Measurements from ENCODE around the gene SNRPA. TPM values are rescaled to one million over a fixed set of nuclear protein-coding genes. Genes with fewer than 3 reads are reported as not detected.

SNRPA gene
- total and polyA plus RNA-seq, 2 donors from 2014 or later = 48.7 to 52.6 TPM

DNA sequence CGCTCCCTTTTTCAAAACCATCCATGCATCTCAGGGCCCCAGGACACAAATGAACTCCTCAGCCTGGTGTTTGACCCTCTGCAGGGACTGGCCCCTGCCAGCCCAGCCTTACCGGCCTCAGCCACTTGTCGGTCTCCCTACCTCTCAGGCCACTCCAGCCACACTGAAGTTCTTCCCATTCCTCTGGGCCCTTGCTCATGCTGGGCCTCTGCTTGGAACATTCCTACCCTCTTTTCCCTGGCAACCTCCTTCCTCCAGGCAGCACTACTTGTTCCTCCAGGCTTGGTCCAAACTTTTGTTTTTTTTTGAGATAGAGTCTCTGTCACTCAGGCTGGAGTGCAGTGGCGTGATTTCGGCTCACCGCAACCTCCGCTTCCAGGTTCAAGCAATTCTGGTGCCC is 40.3 kb downstream of the SNRPA start:
- Histone ChIP-seq H3K27ac (ENCODE audit: low read depth in 2 of 2, low read length in 2 of 2) (no peak overlapping the region), H3K36me3 (ENCODE audit: control insufficient read depth in 2 of 3, insufficient read depth in 3 of 3, low read length in 3 of 3) (no peaks in the 10 kb centered on the region), H3K9ac (ENCODE audit: low read length in 3 of 3) (no peak overlapping the region), H3K4me1 (ENCODE audit: control insufficient read depth in 2 of 3, insufficient read depth in 2 of 3, low read depth in 1 of 3, low read length in 3 of 3) (peaks cover 0 to 4% (median 3%) of the 10 kb centered on the region in 3 donors), H3K9me3 (ENCODE audit: control insufficient read depth in 2 of 3, insufficient read depth in 1 of 3, low read length in 3 of 3) (no peaks in the 10 kb centered on the region), H3K4me3 (ENCODE audit: low read length in 3 of 3) (no peak overlapping the region), H3K27me3 (ENCODE audit: control insufficient read depth, insufficient read depth, low read length) (no peaks in the 10 kb centered on the region)
- FAIRE-seq (no peak), DNase-seq (no peak)
- intact Hi-C loops (cut with DNase I) = no loop called here
- TF ChIP-seq, protein P1, sequence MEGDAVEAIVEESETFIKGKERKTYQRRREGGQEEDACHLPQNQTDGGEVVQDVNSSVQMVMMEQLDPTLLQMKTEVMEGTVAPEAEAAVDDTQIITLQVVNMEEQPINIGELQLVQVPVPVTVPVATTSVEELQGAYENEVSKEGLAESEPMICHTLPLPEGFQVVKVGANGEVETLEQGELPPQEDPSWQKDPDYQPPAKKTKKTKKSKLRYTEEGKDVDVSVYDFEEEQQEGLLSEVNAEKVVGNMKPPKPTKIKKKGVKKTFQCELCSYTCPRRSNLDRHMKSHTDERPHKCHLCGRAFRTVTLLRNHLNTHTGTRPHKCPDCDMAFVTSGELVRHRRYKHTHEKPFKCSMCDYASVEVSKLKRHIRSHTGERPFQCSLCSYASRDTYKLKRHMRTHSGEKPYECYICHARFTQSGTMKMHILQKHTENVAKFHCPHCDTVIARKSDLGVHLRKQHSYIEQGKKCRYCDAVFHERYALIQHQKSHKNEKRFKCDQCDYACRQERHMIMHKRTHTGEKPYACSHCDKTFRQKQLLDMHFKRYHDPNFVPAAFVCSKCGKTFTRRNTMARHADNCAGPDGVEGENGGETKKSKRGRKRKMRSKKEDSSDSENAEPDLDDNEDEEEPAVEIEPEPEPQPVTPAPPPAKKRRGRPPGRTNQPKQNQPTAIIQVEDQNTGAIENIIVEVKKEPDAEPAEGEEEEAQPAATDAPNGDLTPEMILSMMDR (IDR thresholded peaks at IDR 0.05; ENCODE audit: borderline replicate concordance, extremely low read depth, insufficient read depth) = no peak

DNA sequence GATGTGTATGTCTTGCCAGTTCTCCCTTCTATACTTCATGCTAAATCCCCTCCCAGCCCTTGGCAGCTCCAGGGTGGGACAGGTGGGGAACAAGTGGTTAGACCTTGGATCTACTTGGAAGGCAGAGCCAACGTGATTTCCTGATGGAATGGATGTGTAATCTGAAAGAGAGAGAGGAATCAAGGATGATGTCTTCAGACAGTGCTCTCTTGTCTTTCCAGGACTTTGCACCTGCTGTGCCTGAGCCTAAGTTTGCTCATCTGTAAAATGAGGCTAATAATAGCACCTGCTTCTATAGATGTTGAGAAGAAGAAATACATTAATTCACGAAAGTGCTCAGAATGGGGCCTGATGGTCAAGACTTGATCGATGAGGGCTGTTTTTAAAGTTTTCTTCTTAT is 41.0 kb downstream of the SNRPA start:
- H3K4me1 ChIP-seq (ENCODE audit: control insufficient read depth in 2 of 3, insufficient read depth in 2 of 3, low read depth in 1 of 3, low read length in 3 of 3) = peaks cover 0 to 4% (median 3%) of the 10 kb centered on the region in 3 donors
- intact Hi-C loops (cut with DNase I) = no loop called here
- DNase-seq = no peak
- H3K27ac ChIP-seq (ENCODE audit: low read depth in 2 of 2, low read length in 2 of 2) = no peak overlapping the region
- H3K9ac ChIP-seq (ENCODE audit: low read length in 3 of 3) = no peak overlapping the region
- H3K9me3 ChIP-seq (ENCODE audit: control insufficient read depth in 2 of 3, insufficient read depth in 1 of 3, low read length in 3 of 3) = no peaks in the 10 kb centered on the region
- no peaks in the 10 kb centered on the region for H3K27me3 ChIP-seq (ENCODE audit: control insufficient read depth, insufficient read depth, low read length)
- H3K4me3 ChIP-seq (ENCODE audit: low read length in 3 of 3) = no peak overlapping the region
- no peaks in the 10 kb centered on the region for H3K36me3 ChIP-seq (ENCODE audit: control insufficient read depth in 2 of 3, insufficient read depth in 3 of 3, low read length in 3 of 3)
- TF ChIP-seq, protein P1 (IDR thresholded peaks at IDR 0.05; ENCODE audit: borderline replicate concordance, extremely low read depth, insufficient read depth) = no peak
- no peak for FAIRE-seq

DNA sequence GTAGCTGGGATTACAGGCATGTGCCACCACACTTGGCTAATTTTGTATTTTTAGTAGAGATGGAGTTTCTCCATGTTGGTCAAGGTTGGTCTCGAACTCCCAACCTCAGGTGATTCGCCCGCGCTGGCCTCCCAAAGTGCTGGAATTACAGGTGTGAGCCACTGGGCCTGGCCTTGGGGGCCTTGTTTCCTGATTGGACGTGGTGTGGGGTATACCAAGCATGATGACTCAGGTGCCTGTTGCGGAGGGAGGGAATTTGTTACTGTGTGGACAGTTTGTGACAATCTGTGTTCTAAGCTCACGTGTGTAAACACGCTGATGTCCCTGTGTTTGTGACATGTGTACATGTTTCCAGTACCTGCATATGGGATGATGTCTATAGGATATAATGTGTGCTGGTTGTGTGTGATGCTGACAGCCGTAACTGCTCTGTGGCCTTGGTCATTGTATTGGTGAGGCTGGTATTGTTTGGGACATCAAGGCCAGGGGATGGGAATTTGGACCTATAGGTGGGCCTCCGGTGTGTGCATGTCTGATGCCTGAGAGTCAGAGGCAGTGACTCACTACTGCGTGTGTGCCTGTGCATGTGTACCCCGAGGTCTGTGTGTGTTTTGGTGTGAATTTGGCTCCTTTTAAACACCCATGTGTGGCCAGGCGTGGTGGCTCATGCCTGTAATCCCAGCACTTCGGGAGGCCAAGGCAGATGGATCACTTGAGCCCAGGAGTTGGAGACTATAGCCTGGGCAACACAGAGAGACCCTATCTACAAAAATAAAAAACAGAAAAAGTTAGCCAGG is 46.4 kb downstream of the SNRPA start:
- Histone ChIP-seq H3K36me3 (ENCODE audit: control insufficient read depth in 2 of 3, insufficient read depth in 3 of 3, low read length in 3 of 3) (peaks cover 0 to 4% (median 0%) of the 10 kb centered on the region in 3 donors), H3K4me1 (ENCODE audit: control insufficient read depth in 2 of 3, insufficient read depth in 2 of 3, low read depth in 1 of 3, low read length in 3 of 3) (peaks cover 0 to 30% (median 9%) of the 10 kb centered on the region in 3 donors), H3K9ac (ENCODE audit: low read length in 3 of 3) (no peak overlapping the region), H3K9me3 (ENCODE audit: control insufficient read depth in 2 of 3, insufficient read depth in 1 of 3, low read length in 3 of 3) (no peaks in the 10 kb centered on the region), H3K27me3 (ENCODE audit: control insufficient read depth, insufficient read depth, low read length) (no peaks in the 10 kb centered on the region), H3K4me3 (ENCODE audit: low read length in 3 of 3) (peak overlapping the region in 1 of 3 donors; percentile 70), H3K27ac (ENCODE audit: low read depth in 2 of 2, low read length in 2 of 2) (peak overlapping the region; percentile 81 to 90)
- intact Hi-C loops (cut with DNase I) = no loop called here
- DNase-seq = peak in 2 of 5 donors; percentile 52 to 71
- TF ChIP-seq, protein P1 (IDR thresholded peaks at IDR 0.05; ENCODE audit: borderline replicate concordance, extremely low read depth, insufficient read depth) = no peak
- no peak for FAIRE-seq

Data from kidney (tissue), 14 donors.